GM12878 (cell line): ENCODE measurements around the gene IL27RA. TPM values are rescaled to one million over a fixed set of nuclear protein-coding genes. Genes with fewer than 3 reads are reported as not detected.
A peak's percentile ranks its signal among the peaks of the same experiment; 100 is the strongest.

ENCODE experiments used
- ATAC-seq: fragments of 200-7000 bp; cut with Tn5 transposase; 3 replicates; pipeline ENCODE4 v1.9.1; 2020; ENCODE audit warnings: mild to moderate bottlenecking, moderate library complexity
- BruUV-seq: library from RNA; stranded (reverse); fragments of 400-500 nt; replicated peaks from 2 replicates; lab custom pipeline; 2021; lab: Mats Ljungman, UMichigan
- CTCF ChIA-PET: fragments of 300-600 bp; sonication (Branson Sonifier 250); formaldehyde crosslinking; extraction: SDS; loops from one replicate; lab custom pipeline; 2021; ENCODE audit warnings: inconsistent platforms; lab: Yijun Ruan, JAX
- POLR2A ChIA-PET: fragments of 350-600 bp; formaldehyde crosslinking; extraction: SDS; loops from one replicate; lab custom pipeline; 2021; ENCODE audit warnings: inconsistent platforms; lab: Charles Lee
- RAD21 ChIA-PET: fragments of 300-600 bp; sonication (Branson Sonifier 250); formaldehyde crosslinking; loops from one replicate; lab custom pipeline; 2023; ENCODE audit warnings: antibody characterized with exemption; ENCODE audit not compliant: unreplicated experiment; lab: Charles Lee
- SMC1A ChIA-PET: fragments of 300-600 bp; sonication (Branson Sonifier 250); formaldehyde crosslinking; loops from one replicate; lab custom pipeline; 2023; ENCODE audit not compliant: unreplicated experiment, uncharacterized antibody; lab: Charles Lee
- DNase-seq: peaks from one replicate; pipeline ENCODE4 v3.0.0-alpha.2; 2011; ENCODE audit warnings: low read depth, low spot score
- FAIRE-seq: peaks from 3 replicates; lab custom pipeline; 2011; peaks lifted over from hg19 to GRCh38; lab: Jason Lieb, UNC
- H2AFZ ChIP-seq: 2 replicates; pipeline ENCODE4 v1.6.0; 2011; ENCODE audit warnings: low read depth, low read length, control low read depth; ENCODE audit not compliant: control insufficient read depth
- H3K27ac ChIP-seq: 2 replicates; pipeline ENCODE4 v1.5.1; 2011; ENCODE audit warnings: control low read depth; ENCODE audit not compliant: control insufficient read depth, insufficient read depth
- H3K27me3 ChIP-seq, 2 experiments: replicated peaks in 1 of 2; 2 replicates each; pipeline versions ENCODE4 v1.6.0 to v1.6.1; 2011; ENCODE audit warnings: low read length in 1 of 2; ENCODE audit not compliant: control insufficient read depth in 2 of 2, insufficient read depth in 2 of 2
- H3K36me3 ChIP-seq, 2 experiments: 2 replicates each; pipeline ENCODE4 v1.5.1; 2011; ENCODE audit warnings: low read length in 1 of 2; ENCODE audit not compliant: control insufficient read depth in 2 of 2, insufficient read depth in 2 of 2
- H3K4me1 ChIP-seq: 2 replicates; pipeline ENCODE4 v1.6.1; 2011; ENCODE audit warnings: mild to moderate bottlenecking, low read length, moderate library complexity, mixed read lengths; ENCODE audit not compliant: control insufficient read depth, insufficient read depth
- H3K4me2 ChIP-seq: 2 replicates; pipeline ENCODE4 v1.6.0; 2011; ENCODE audit warnings: control low read depth; ENCODE audit not compliant: control insufficient read depth, insufficient read depth
- H3K4me3 ChIP-seq: fragments of 200-600 bp; sonication (generic); 2 replicates; pipeline ENCODE4 v1.5.1; 2016
- H3K79me2 ChIP-seq: 2 replicates; pipeline ENCODE4 v1.6.0; 2011; ENCODE audit warnings: low read length; ENCODE audit not compliant: control insufficient read depth, insufficient read depth
- H3K9ac ChIP-seq: 2 replicates; pipeline ENCODE4 v1.8.0; 2011; ENCODE audit warnings: low read length, control low read depth, mixed read lengths; ENCODE audit not compliant: control insufficient read depth, insufficient read depth
- H3K9me3 ChIP-seq: replicated peaks from 3 replicates; pipeline ENCODE4 v1.5.1; 2011; ENCODE audit warnings: mild to moderate bottlenecking, low read length; ENCODE audit not compliant: control insufficient read depth, insufficient read depth
- H4K20me1 ChIP-seq: 2 replicates; pipeline ENCODE4 v1.6.0; 2011; ENCODE audit not compliant: control insufficient read depth, insufficient read depth
- CBX5 ChIP-seq: sonication (generic); IDR thresholded peaks from 2 replicates; pipeline ENCODE4 v1.6.1; 2016; ENCODE audit warnings: low read depth, moderate library complexity, mild to moderate bottlenecking, inconsistent platforms
- IKZF1 ChIP-seq: fragments of 450-650 bp; conservative IDR thresholded peaks from 2 replicates; pipeline ENCODE4 v1.6.1; 2017; ENCODE audit warnings: antibody characterized with exemption, mild to moderate bottlenecking
- NFIC ChIP-seq: IDR thresholded peaks from 2 replicates; pipeline ENCODE4 v1.6.1; 2012; ENCODE audit warnings: low read depth, mild to moderate bottlenecking, inconsistent platforms, low read length, moderate library complexity
- NR2C2 ChIP-seq: IDR thresholded peaks from 2 replicates; pipeline ENCODE4 v1.6.1; 2011; ENCODE audit warnings: borderline replicate concordance, low read depth; ENCODE audit not compliant: control insufficient read depth, insufficient read length
- POLR2A ChIP-seq: IDR thresholded peaks from 2 replicates; pipeline ENCODE4 v1.6.1; 2011; ENCODE audit warnings: low read depth, mild to moderate bottlenecking, low read length
- YY1 ChIP-seq: IDR thresholded peaks from 2 replicates; pipeline ENCODE4 v1.6.1; 2011; ENCODE audit warnings: low read depth, mild to moderate bottlenecking, low read length
- ZNF274 ChIP-seq: IDR thresholded peaks from one replicate; pipeline ENCODE4 v1.8.0; 2011; ENCODE audit not compliant: insufficient read length, insufficient read depth
- WGBS: methylation state at CpG from one replicate; pipeline ENCODE4 v1.1.6; 2016; ENCODE audit warnings: low lambda C conversion rate; ENCODE audit not compliant: insufficient replicate concordance, insufficient coverage; ENCODE audit errors: missing lambda C conversion rate; 5-methylcytosine and 5-hydroxymethylcytosine counted together
- in situ Hi-C: fragments of 300-500 bp; cut with MboI; formaldehyde crosslinking; loops from 9 replicates; pipeline ENCODE4 v1.14.3; 2018; ENCODE audit warnings: mixed read lengths
- intact Hi-C: fragments of 100-400 bp; cut with micrococcal nuclease; formaldehyde crosslinking; loops from one replicate; pipeline ENCODE4 v1.14.2; 2022; ENCODE audit not compliant: unreplicated experiment
- polyA plus RNA-seq, 11 experiments: library from polyadenylated mRNA; depleted of rRNA in 4 of 11; unstranded in 6 of 11; stranded (reverse) in 5 of 11; fragments of >200 nt; fragmentation: Nextera tagmentation in 4 of 11; fragmentation: Illumina TruSeq in 1 of 11; extraction: Ambion mirVana in 4 of 11; extraction: Trizol in 1 of 11; gene quantifications; 1 replicate in 1 of 11; 2 replicates in 10 of 11; pipeline versions ENCODE4 v1.2.1 to v1.2.3, GENCODE V29; 2011 to 2016; ENCODE audit warnings: inconsistent platforms in 2 of 11, missing spikeins in 2 of 11, low read depth in 1 of 11
- total RNA-seq, 4 experiments: library from RNA; depleted of rRNA in 3 of 4; stranded (reverse); fragments of >200 nt in 3 of 4; fragmentation: Illumina TruSeq in 1 of 4; extraction: Trizol in 1 of 4; gene quantifications; 2 replicates each; pipeline versions ENCODE4 v1.2.1 to v1.2.3, GENCODE V29; 2013 to 2021
- TF ChIP-seq, protein P1 (sequence below): fragments of 450-650 bp; IDR thresholded peaks from 2 replicates; pipeline ENCODE4 v1.6.1; 2017; ENCODE audit warnings: antibody characterized with exemption, mild to moderate bottlenecking, moderate library complexity
- TF ChIP-seq, protein P2 (sequence below): IDR thresholded peaks from 2 replicates; pipeline ENCODE4 v1.6.1; 2011; ENCODE audit warnings: borderline replicate concordance, low read depth, mild to moderate bottlenecking, moderate library complexity, low read length; ENCODE audit not compliant: insufficient read depth, poor library complexity, severe bottlenecking
- TF ChIP-seq, protein P3 (sequence below): IDR thresholded peaks from 2 replicates; pipeline ENCODE4 v1.6.1; 2012; ENCODE audit warnings: low read depth, low read length, improper control_type of control experiment

Gene IL27RA
- total and polyA plus RNA-seq, 10 of the 15 experiments (the other 5 are each of a cell fraction or from before 2014, with no cell fraction given) = 8.4 to 63.5 (median 41.2) TPM

DNA sequence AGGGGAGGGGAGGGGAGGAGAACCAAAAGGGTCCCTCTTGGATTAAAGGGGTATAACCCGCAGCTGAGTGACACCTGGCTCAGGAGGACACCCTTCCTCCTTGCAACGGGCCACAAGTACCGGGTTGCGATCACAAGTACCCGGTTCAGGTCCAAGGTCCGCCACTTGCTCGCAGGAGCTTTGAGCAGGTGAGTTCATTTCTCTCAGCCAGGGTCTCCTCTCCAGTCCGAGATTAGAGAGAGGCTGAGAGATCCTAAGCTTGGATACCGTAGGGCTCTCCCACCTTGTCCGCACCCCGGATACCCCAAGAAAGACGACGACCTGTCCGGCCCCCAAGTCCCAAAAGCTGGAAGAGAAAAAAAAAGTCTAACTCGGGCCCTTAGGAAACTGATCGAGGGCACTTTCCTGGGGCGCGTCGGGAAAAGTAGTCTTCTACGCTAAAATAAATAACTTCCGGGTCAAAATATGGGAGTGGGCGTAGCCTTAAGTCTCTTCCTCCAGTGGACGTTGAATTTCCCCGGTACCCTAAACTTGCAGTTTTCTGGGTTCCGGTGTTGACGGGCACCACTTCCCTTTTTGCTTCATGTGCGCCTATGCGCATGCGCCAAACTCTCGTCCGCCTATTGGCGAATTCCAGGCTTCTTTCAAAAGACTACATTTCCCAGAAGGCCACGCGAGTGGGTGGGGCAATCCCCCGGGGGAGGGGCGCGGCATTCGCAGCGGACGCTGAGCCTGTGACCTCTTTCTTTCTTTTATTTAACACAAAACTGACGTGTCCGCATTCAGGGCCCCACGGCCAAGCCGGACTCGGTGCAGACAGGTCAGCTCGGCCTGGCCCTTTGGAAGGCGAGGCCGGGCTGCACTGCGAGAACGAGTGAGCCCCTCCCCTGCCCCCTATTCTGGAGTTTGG is 49.6 kb downstream of the IL27RA start (continued):
- TF ChIP-seq, protein P1, sequence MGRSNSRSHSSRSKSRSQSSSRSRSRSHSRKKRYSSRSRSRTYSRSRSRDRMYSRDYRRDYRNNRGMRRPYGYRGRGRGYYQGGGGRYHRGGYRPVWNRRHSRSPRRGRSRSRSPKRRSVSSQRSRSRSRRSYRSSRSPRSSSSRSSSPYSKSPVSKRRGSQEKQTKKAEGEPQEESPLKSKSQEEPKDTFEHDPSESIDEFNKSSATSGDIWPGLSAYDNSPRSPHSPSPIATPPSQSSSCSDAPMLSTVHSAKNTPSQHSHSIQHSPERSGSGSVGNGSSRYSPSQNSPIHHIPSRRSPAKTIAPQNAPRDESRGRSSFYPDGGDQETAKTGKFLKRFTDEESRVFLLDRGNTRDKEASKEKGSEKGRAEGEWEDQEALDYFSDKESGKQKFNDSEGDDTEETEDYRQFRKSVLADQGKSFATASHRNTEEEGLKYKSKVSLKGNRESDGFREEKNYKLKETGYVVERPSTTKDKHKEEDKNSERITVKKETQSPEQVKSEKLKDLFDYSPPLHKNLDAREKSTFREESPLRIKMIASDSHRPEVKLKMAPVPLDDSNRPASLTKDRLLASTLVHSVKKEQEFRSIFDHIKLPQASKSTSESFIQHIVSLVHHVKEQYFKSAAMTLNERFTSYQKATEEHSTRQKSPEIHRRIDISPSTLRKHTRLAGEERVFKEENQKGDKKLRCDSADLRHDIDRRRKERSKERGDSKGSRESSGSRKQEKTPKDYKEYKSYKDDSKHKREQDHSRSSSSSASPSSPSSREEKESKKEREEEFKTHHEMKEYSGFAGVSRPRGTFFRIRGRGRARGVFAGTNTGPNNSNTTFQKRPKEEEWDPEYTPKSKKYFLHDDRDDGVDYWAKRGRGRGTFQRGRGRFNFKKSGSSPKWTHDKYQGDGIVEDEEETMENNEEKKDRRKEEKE = no peak

DNA sequence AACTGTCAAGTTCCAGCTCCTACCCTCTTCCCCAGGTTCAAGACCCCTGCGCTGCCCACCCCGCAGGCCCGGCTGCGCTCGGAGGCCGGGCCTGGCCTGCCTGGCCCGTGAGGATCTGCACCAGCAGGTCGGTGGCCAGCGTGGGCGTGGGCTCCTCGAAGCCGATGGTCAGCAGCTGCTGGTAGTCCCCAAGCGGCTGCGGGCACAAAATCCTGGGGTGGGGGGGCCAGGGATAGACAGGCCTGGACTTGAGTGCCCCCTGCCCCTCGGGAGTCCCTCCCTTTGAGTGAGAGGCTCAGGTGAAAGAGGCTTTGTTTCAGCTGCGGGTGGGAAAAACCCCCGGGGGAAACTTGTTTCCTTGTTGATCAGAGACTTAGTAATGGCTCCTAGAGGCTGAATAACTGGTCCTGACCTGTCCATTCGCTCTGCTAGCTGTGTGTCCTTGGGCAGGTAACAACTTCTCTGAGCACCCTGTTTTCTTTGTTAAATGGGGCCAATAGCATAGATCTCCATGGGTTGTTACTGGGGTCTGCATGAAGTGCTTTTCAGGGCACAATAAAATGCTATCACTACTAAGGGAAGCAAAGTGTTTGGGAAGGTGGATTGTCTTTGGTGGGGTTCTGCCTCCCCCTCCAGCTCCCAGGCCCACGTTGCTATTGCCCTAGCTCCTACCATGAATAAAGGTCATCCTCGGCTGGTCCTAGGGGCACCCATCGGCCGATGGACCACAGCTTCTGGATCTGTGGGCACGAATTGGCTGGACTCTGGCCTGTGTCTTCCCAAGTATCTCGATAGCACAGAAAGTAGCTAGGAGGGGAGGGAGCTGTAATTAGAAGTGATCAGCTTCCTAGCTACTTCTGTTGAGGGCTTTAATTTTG is 50.5 kb downstream of the IL27RA start:
- ChIA-PET CTCF (interaction anchor here (0.6 to 5.6 kb wide), 15 partner anchors 9 to 318 kb away, joined by 3 to 30 read pairs (median 5); partner anchors contain the start of genes ASF1B, MISP3, MRI1 and PRKACA), RAD21 (interaction anchor here (0.8 to 4.8 kb wide), 12 partner anchors 10 to 235 kb away, joined by 3 to 27 read pairs (median 4); partner anchors contain the start of genes ASF1B, IL27RA, MISP3 and PRKACA), POLR2A (interaction anchor here (0.6 to 4.9 kb wide), 12 partner anchors 8 to 400 kb away, joined by 3 to 23 read pairs (median 4); partner anchors contain the start of genes ASF1B, PRKACA and RFX1), SMC1A (interaction anchor here (0.8 to 1.4 kb wide), 3 partner anchors 10 to 55 kb away, joined by 3 to 5 read pairs (median 5); partner anchors contain the start of gene ASF1B)
- H2AFZ ChIP-seq = peak overlapping the region; percentile 59
- ATAC-seq = peak; percentile 79
- peak overlapping the region; percentile 83 for H3K4me3 ChIP-seq
- no peak for DNase-seq
- WGBS = 20% methylated on average over 24 of the region's 24 CpGs
- H3K36me3 ChIP-seq = no peaks in the 10 kb centered on the region; a peak in 1 of 4 replicates
- peak overlapping the region; percentile 86 for H3K27ac ChIP-seq
- in situ Hi-C loops = no loop called here
- H3K9ac ChIP-seq = peak overlapping the region; percentile 90
- H3K27me3 ChIP-seq = no peaks in the 10 kb centered on the region
- intact Hi-C loops = loop anchor here (2.0 to 5.0 kb wide), 2 partner anchors 35 to 55 kb away; partner anchors contain the start of genes ASF1B and PRKACA
- H4K20me1 ChIP-seq = no peaks in the 10 kb centered on the region
- H3K4me1 ChIP-seq = peaks cover 4% of the 10 kb centered on the region; the same call in 1 of the 2 replicates
- H3K4me2 ChIP-seq = peak overlapping the region; percentile 70
- BruUV-seq = TSS peak; percentile 89
- H3K9me3 ChIP-seq = no peaks in the 10 kb centered on the region
- peak; percentile 88 for FAIRE-seq
- peaks cover 8% of the 10 kb centered on the region for H3K79me2 ChIP-seq
- no peak for TF ChIP-seq NFIC
- TF ChIP-seq NR2C2 = no peak
- TF ChIP-seq POLR2A = peak; percentile 54
- no peak for TF ChIP-seq IKZF1
- TF ChIP-seq, protein P2, sequence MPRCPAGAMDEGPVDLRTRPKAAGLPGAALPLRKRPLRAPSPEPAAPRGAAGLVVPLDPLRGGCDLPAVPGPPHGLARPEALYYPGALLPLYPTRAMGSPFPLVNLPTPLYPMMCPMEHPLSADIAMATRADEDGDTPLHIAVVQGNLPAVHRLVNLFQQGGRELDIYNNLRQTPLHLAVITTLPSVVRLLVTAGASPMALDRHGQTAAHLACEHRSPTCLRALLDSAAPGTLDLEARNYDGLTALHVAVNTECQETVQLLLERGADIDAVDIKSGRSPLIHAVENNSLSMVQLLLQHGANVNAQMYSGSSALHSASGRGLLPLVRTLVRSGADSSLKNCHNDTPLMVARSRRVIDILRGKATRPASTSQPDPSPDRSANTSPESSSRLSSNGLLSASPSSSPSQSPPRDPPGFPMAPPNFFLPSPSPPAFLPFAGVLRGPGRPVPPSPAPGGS = no peak
- no peak for TF ChIP-seq CBX5
- TF ChIP-seq, protein P3, sequence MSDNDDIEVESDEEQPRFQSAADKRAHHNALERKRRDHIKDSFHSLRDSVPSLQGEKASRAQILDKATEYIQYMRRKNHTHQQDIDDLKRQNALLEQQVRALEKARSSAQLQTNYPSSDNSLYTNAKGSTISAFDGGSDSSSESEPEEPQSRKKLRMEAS = no peak
- no peak for TF ChIP-seq ZNF274
- peak; percentile 71 for TF ChIP-seq YY1
